ENCODE data around the gene PNLIPRP3. TPM values are rescaled to one million over a fixed set of nuclear protein-coding genes. Genes with fewer than 3 reads are reported as not detected.
"Not testable (repeated sequence)": the region's sequence is repeated elsewhere in the genome, so short reads cannot be mapped to it uniquely, and the experiment has no call there.

PNLIPRP3 gene
- total RNA-seq, result under 1 TPM in 1 of 4 donors, not detected in 3; 0.40 TPM

DNA sequence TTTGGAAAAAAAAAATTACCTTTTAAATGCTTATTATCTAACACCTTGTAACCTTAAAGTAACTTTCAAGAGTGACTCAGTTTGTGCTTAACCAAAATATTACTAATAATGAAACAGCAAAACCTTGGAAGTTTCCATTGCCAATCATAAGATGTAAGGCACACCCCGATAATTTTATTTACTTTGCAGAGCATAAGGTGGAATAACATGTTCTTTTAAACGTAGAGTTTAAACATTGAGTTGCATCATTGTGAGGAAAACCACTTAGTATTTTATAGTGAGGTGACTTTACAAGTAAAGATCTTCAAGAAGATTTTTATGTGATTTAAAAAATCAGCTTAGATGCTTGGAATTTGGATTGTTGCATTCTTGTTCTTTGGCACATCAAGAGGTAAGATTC lies at the start of gene PNLIPRP3:
Gene PNLIPRP3, plus strand, starts transcription at position 177 of the 400 bp plus-strand sequence. Its CDS starts 166 bp downstream, at position 343.
- Histone ChIP-seq H3K27me3 (no peaks in the 10 kb centered on the region), H3K9me3 (no peaks in the 10 kb centered on the region), H3K27ac (no peak within 1 kb of the TSS), H3K36me3 (no peaks in the 10 kb centered on the region), H3K4me3 (no peak within 1 kb of the TSS), H3K4me1 (no peaks in the 10 kb centered on the region)
- no peak for TF ChIP-seq POLR2A (IDR thresholded peaks at IDR 0.05)
- TF ChIP-seq, protein P1, sequence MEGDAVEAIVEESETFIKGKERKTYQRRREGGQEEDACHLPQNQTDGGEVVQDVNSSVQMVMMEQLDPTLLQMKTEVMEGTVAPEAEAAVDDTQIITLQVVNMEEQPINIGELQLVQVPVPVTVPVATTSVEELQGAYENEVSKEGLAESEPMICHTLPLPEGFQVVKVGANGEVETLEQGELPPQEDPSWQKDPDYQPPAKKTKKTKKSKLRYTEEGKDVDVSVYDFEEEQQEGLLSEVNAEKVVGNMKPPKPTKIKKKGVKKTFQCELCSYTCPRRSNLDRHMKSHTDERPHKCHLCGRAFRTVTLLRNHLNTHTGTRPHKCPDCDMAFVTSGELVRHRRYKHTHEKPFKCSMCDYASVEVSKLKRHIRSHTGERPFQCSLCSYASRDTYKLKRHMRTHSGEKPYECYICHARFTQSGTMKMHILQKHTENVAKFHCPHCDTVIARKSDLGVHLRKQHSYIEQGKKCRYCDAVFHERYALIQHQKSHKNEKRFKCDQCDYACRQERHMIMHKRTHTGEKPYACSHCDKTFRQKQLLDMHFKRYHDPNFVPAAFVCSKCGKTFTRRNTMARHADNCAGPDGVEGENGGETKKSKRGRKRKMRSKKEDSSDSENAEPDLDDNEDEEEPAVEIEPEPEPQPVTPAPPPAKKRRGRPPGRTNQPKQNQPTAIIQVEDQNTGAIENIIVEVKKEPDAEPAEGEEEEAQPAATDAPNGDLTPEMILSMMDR (IDR thresholded peaks at IDR 0.05), result no peak
- DNase-seq, result no peak

DNA sequence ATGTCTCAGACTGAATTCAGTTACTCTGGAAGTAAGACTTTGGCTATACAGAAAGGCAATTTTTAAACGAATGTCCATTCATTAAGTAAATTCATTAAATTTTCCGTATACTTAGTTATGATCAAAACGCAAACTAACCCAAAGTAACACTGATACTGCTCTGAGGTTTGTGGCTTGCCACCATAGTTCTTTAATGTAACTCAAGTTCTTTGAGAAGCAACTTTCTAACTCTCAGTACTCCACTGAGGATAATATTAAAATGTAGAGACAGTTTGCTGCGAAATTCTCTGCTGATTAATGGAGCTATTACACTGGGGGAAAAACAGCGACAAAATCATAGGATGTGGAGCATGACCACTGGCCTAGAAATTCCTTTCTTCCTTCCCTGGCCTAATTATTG lies 45.4 kb upstream of the PNLIPRP3 start:
- no peak for DNase-seq
- no peaks in the 10 kb centered on the region for H3K9me3 ChIP-seq
- H3K36me3 ChIP-seq, result no peaks in the 10 kb centered on the region
- no peak overlapping the region for H3K4me3 ChIP-seq
- TF ChIP-seq POLR2A (IDR thresholded peaks at IDR 0.05), result no peak
- TF ChIP-seq, protein P1 (IDR thresholded peaks at IDR 0.05), result no peak
- no peaks in the 10 kb centered on the region for H3K4me1 ChIP-seq
- H3K27ac ChIP-seq, result no peak overlapping the region
- no peaks in the 10 kb centered on the region for H3K27me3 ChIP-seq

DNA sequence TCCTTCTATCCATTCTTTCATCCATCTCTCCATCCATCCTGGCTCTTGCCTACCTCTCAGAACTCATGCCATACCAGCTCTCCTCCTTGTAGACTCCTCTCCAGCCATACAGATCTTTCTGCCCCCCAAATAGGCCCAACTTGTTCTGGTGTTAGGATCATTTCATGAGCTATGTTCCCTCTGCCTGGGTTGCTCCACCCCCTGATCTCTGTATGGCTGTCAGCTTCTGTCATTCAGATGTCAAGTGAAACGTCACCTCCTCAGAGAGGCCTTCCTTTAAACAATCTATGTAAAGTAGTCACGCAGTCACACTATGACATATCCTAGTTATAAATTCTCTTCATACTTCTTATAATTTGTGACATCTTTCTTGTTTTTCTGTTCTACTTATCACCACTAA lies 42.3 kb upstream of the PNLIPRP3 start:
- Histone ChIP-seq H3K27me3 (no peaks in the 10 kb centered on the region), H3K36me3 (no peaks in the 10 kb centered on the region), H3K4me3 (no peak overlapping the region), H3K4me1 (no peaks in the 10 kb centered on the region), H3K27ac (no peak overlapping the region), H3K9me3 (no peaks in the 10 kb centered on the region)
- DNase-seq, result no peak
- no peak for TF ChIP-seq POLR2A (IDR thresholded peaks at IDR 0.05)
- TF ChIP-seq, protein P1 (IDR thresholded peaks at IDR 0.05), result no peak

DNA sequence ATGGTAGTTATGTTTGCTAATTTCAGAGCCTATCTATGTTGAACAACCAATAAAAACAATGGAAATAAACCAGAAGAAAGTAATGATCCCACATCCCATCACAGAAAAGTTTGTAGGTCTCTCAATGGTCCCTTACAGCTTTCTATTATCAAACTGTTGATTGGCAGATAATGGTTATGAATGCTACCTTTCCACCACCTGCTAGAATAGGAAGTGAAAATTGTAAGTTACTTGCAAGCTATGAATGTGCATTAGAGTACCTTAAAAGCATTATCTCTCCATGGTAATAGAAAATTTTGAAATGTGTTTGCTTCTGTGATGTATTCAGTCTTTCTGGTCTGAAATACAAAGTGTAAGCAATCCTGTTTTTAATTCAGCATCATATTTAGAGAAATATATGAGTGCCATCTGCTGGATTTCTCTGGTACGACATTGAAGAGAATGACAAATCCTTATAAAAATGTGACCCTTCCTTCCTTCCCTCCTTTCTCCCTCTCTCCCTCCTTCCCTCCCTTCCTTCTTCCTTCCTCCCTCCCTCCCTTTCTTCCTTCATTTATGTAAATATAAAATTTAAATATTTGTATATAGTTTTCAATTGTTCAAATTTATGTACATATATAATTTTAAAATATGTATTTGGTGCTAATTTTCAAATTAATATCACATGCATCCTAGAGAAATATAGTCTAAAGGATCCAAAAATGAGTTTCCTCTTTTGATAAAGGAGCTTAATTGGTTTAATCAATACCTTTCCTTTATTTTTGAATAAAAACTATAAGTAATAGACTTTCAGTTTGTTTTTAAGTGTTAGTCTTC lies 41.4 kb upstream of the PNLIPRP3 start:
- Histone ChIP-seq H3K9me3 (no peaks in the 10 kb centered on the region), H3K4me3 (no peak overlapping the region), H3K27me3 (no peaks in the 10 kb centered on the region), H3K4me1 (no peaks in the 10 kb centered on the region), H3K27ac (no peak overlapping the region), H3K36me3 (no peaks in the 10 kb centered on the region)
- no peak for DNase-seq
- TF ChIP-seq POLR2A (IDR thresholded peaks at IDR 0.05), result no peak
- TF ChIP-seq, protein P1 (IDR thresholded peaks at IDR 0.05), result peak in 5 of 6 experiments; percentile 17 to 54 (median 39)

DNA sequence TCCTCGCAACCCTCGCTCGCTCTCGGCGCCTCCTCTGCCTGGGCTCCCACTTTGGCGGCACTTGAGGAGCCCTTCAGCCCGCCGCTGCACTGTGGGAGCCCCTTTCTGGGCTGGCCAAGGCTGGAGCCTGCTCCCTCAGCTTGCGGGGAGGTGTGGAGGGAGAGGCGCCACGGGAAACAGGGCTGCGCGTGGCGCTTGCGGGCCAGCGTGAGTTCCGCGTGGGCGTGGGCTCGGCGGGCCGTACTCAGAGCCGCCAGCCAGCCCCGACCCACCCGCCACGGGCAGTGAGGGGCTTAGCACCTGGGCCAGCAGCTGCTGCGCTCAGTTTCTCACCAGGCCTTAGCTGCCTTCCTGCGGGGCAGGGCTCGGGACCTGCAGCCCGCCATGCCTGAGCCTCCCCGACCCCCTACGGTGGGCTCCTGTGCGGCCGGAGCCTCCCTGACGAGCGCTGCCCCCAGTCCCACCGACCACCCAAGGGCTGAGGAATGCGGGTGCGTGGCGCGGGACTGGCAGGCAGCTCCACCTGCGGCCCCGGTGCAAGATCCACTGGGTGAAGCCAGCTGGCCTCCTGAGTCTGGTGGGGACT lies 34.3 kb upstream of the PNLIPRP3 start:
- not testable (repeated sequence) for H3K36me3 ChIP-seq, DNase-seq, H3K27me3 ChIP-seq, H3K27ac ChIP-seq, H3K4me3 ChIP-seq, H3K9me3 ChIP-seq, H3K4me1 ChIP-seq

DNA sequence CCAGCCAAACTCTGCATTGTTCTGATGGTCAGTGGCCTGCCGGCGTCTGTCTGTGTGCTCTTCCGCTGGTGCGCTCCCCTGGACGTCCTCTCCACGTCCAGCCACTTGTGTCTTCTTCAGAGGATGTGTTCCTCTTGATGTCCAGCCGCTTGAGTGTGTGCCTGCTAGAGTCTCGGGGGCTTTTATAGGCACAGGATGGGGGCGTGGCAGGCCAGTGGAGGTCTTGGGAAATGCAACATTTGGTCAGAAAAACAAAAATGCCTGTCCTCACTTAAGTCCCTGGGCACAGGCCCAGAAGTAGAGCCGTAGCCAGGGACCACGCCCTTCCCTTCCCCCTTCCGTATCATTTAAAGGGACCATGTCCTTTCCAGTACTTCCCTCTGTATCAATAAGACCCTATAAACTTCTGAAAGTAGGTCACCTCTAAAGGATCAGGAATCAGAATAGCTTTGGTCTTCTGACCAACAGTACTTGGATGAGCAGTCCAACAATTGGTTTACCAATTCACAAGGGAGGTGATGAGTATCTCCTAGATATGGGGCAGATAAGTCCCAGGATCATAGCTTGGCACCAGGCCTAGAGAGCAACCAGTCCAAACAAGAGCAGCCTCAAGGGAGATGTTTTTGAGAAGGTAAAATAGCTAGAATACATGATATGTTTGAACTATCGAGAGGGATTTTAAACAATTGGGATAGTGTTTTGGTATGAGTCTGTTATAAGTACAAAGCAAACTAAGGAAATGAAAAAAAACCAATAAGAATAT lies 32.2 kb upstream of the PNLIPRP3 start:
- no peaks in the 10 kb centered on the region for H3K27me3 ChIP-seq
- H3K27ac ChIP-seq, result no peak overlapping the region
- TF ChIP-seq, protein P1 (IDR thresholded peaks at IDR 0.05), result no peak
- no peak for TF ChIP-seq POLR2A (IDR thresholded peaks at IDR 0.05)
- DNase-seq, result no peak
- no peaks in the 10 kb centered on the region for H3K36me3 ChIP-seq
- no peaks in the 10 kb centered on the region for H3K9me3 ChIP-seq
- H3K4me3 ChIP-seq, result no peak overlapping the region
- H3K4me1 ChIP-seq, result no peaks in the 10 kb centered on the region
